ENCODE results near the gene LRRC75A.

Gene LRRC75A

GRCh38 chr17:16467886-16468285 lies 24.1 kb downstream of the LRRC75A start:
- H3K4me3 ChIP-seq (ENCODE audit: control insufficient read depth, low read depth, low read length): no peak overlapping the region
- no peak for DNase-seq (ENCODE audit: low read depth)
- peak; percentile 29 for TF ChIP-seq CTCF (IDR thresholded peaks at IDR 0.05; ENCODE audit: control insufficient read depth, insufficient read depth, low read depth, low read length, missing control alignments)

GRCh38 chr17:16467044-16467443 lies 24.9 kb downstream of the LRRC75A start:
- no peak overlapping the region for H3K4me3 ChIP-seq (ENCODE audit: control insufficient read depth, low read depth, low read length)
- DNase-seq (ENCODE audit: low read depth): no peak
- TF ChIP-seq CTCF (IDR thresholded peaks at IDR 0.05; ENCODE audit: control insufficient read depth, insufficient read depth, low read depth, low read length, missing control alignments): no peak

- H3K4me3 ChIP-seq (ENCODE audit: control insufficient read depth, low read depth, low read length): no peak overlapping the region
- TF ChIP-seq CTCF (IDR thresholded peaks at IDR 0.05; ENCODE audit: control insufficient read depth, insufficient read depth, low read depth, low read length, missing control alignments): no peak
- DNase-seq (ENCODE audit: low read depth): no peak
Observed at GRCh38 chr17:16466407-16466806, 25.6 kb downstream of the LRRC75A start.

- DNase-seq (ENCODE audit: low read depth): no peak
- H3K4me3 ChIP-seq (ENCODE audit: control insufficient read depth, low read depth, low read length): no peak overlapping the region
- no peak for TF ChIP-seq CTCF (IDR thresholded peaks at IDR 0.05; ENCODE audit: control insufficient read depth, insufficient read depth, low read depth, low read length, missing control alignments)
Observed at GRCh38 chr17:16465861-16466338, 26.1 kb downstream of the LRRC75A start.

- DNase-seq (ENCODE audit: low read depth): no peak
- no peak overlapping the region for H3K4me3 ChIP-seq (ENCODE audit: control insufficient read depth, low read depth, low read length)
- no peak for TF ChIP-seq CTCF (IDR thresholded peaks at IDR 0.05; ENCODE audit: control insufficient read depth, insufficient read depth, low read depth, low read length, missing control alignments)
Observed at GRCh38 chr17:16465052-16465312, 27.0 kb downstream of the LRRC75A start.

- no peak overlapping the region for H3K4me3 ChIP-seq (ENCODE audit: control insufficient read depth, low read depth, low read length)
- DNase-seq (ENCODE audit: low read depth): no peak
- TF ChIP-seq CTCF (IDR thresholded peaks at IDR 0.05; ENCODE audit: control insufficient read depth, insufficient read depth, low read depth, low read length, missing control alignments): no peak
Observed at GRCh38 chr17:16464303-16465051, 27.5 kb downstream of the LRRC75A start.
